ENCODE results near the gene ME1. TPM values are rescaled to one million over a fixed set of nuclear protein-coding genes. Genes with fewer than 3 reads are reported as not detected.

The ME1 gene
- polyA plus RNA-seq, 2 of the 4 experiments (the other 2 are of a cell fraction) = 59.1 to 60.6 TPM

DNA sequence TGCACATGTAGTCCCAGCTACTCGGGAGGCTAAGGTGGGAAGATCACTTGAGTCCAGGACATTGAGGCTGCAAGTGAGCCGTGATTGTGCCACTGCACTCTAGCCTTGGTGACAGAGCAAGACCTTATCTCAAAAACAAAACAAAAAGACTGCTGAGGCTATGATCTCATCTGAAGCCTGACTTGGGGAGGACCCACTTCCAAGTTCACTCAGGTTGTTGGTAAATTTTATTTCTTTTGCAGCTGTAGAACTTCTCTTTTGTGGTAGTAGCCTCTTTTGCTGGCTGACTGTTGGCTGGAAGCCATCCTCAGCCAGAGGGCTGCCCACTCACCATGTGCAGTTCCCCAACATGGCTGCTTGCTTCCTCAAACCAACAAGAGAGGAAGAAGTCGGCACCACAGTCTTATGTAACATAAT lies 36.8 kb upstream of the ME1 start:
- Histone ChIP-seq H3K27ac (no peak overlapping the region), H3K4me1 (no peaks in the 10 kb centered on the region), H3K4me3 (no peak overlapping the region), H3K4me2 (no peak overlapping the region), H3K9me3 (no peaks in the 10 kb centered on the region)
- DNase-seq (ENCODE audit: low read depth in 1 of 2, low spot score in 1 of 2) = no peak
- ChIA-PET CTCF (no interaction called here), POLR2A (no interaction called here)
- FAIRE-seq = no peak
- 54% methylated on average over 3 of the region's 3 CpGs for WGBS (ENCODE audit: missing lambda C conversion rate)
- ATAC-seq = no peak
- TF ChIP-seq NPAS2 (CRISPR knock-in tag; IDR thresholded peaks at IDR 0.05; ENCODE audit: borderline replicate concordance) (no peak), RFX5 (IDR thresholded peaks at IDR 0.05) (no peak), JUNB (IDR thresholded peaks at IDR 0.05) (no peak), HDAC2 (IDR thresholded peaks at IDR 0.05) (no peak), CBX2 (IDR thresholded peaks at IDR 0.05; ENCODE audit: borderline replicate concordance, low read depth) (no peak), BHLHE40 (IDR thresholded peaks at IDR 0.05; ENCODE audit: low read depth, low read length) (no peak), TFCP2L1 (CRISPR knock-in tag; IDR thresholded peaks at IDR 0.05) (no peak), SREBF2 (IDR thresholded peaks at IDR 0.05) (no peak), JUN (IDR thresholded peaks at IDR 0.05) (no peak), RAD21 (conservative IDR thresholded peaks at IDR 0.05 in 1 of 2, IDR thresholded peaks at IDR 0.05 in 1 of 2) (no peak), ESRRA (IDR thresholded peaks at IDR 0.05; ENCODE audit: borderline replicate concordance, low read length) (no peak), HEYL (CRISPR knock-in tag; IDR thresholded peaks at IDR 0.05) (no peak), TP53 (CRISPR knock-in tag; IDR thresholded peaks at IDR 0.05) (no peak)
- TF ChIP-seq, protein P1, sequence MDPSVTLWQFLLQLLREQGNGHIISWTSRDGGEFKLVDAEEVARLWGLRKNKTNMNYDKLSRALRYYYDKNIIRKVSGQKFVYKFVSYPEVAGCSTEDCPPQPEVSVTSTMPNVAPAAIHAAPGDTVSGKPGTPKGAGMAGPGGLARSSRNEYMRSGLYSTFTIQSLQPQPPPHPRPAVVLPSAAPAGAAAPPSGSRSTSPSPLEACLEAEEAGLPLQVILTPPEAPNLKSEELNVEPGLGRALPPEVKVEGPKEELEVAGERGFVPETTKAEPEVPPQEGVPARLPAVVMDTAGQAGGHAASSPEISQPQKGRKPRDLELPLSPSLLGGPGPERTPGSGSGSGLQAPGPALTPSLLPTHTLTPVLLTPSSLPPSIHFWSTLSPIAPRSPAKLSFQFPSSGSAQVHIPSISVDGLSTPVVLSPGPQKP (IDR thresholded peaks at IDR 0.05; ENCODE audit: low read depth, low read length) = no peak
- TF ChIP-seq, protein P2, sequence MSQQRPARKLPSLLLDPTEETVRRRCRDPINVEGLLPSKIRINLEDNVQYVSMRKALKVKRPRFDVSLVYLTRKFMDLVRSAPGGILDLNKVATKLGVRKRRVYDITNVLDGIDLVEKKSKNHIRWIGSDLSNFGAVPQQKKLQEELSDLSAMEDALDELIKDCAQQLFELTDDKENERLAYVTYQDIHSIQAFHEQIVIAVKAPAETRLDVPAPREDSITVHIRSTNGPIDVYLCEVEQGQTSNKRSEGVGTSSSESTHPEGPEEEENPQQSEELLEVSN (IDR thresholded peaks at IDR 0.05; ENCODE audit: borderline replicate concordance, low read depth) = no peak
- TF ChIP-seq, protein P3, sequence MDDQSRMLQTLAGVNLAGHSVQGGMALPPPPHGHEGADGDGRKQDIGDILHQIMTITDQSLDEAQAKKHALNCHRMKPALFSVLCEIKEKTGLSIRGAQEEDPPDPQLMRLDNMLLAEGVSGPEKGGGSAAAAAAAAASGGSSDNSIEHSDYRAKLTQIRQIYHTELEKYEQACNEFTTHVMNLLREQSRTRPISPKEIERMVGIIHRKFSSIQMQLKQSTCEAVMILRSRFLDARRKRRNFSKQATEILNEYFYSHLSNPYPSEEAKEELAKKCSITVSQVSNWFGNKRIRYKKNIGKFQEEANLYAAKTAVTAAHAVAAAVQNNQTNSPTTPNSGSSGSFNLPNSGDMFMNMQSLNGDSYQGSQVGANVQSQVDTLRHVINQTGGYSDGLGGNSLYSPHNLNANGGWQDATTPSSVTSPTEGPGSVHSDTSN (IDR thresholded peaks at IDR 0.05) = no peak
- TF ChIP-seq, protein P4, sequence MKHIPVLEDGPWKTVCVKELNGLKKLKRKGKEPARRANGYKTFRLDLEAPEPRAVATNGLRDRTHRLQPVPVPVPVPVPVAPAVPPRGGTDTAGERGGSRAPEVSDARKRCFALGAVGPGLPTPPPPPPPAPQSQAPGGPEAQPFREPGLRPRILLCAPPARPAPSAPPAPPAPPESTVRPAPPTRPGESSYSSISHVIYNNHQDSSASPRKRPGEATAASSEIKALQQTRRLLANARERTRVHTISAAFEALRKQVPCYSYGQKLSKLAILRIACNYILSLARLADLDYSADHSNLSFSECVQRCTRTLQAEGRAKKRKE (CRISPR knock-in tag; IDR thresholded peaks at IDR 0.05; ENCODE audit: low read depth) = no peak
- TF ChIP-seq, protein P5, sequence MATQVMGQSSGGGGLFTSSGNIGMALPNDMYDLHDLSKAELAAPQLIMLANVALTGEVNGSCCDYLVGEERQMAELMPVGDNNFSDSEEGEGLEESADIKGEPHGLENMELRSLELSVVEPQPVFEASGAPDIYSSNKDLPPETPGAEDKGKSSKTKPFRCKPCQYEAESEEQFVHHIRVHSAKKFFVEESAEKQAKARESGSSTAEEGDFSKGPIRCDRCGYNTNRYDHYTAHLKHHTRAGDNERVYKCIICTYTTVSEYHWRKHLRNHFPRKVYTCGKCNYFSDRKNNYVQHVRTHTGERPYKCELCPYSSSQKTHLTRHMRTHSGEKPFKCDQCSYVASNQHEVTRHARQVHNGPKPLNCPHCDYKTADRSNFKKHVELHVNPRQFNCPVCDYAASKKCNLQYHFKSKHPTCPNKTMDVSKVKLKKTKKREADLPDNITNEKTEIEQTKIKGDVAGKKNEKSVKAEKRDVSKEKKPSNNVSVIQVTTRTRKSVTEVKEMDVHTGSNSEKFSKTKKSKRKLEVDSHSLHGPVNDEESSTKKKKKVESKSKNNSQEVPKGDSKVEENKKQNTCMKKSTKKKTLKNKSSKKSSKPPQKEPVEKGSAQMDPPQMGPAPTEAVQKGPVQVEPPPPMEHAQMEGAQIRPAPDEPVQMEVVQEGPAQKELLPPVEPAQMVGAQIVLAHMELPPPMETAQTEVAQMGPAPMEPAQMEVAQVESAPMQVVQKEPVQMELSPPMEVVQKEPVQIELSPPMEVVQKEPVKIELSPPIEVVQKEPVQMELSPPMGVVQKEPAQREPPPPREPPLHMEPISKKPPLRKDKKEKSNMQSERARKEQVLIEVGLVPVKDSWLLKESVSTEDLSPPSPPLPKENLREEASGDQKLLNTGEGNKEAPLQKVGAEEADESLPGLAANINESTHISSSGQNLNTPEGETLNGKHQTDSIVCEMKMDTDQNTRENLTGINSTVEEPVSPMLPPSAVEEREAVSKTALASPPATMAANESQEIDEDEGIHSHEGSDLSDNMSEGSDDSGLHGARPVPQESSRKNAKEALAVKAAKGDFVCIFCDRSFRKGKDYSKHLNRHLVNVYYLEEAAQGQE (IDR thresholded peaks at IDR 0.05) = no peak
- TF ChIP-seq, protein P6, sequence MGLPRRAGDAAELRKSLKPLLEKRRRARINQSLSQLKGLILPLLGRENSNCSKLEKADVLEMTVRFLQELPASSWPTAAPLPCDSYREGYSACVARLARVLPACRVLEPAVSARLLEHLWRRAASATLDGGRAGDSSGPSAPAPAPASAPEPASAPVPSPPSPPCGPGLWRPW (IDR thresholded peaks at IDR 0.05) = no peak
- TF ChIP-seq, protein P7, sequence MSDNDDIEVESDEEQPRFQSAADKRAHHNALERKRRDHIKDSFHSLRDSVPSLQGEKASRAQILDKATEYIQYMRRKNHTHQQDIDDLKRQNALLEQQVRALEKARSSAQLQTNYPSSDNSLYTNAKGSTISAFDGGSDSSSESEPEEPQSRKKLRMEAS (IDR thresholded peaks at IDR 0.05) = no peak
